ENCODE results near the gene C11orf86. TPM values are rescaled to one million over a fixed set of nuclear protein-coding genes. Genes with fewer than 3 reads are reported as not detected.
"Not testable (repeated sequence)": the region's sequence is repeated elsewhere in the genome, so short reads cannot be mapped to it uniquely, and the experiment has no call there.

The C11orf86 gene
- polyA plus RNA-seq (2013, experiment 1 of 2; ENCODE audit: insufficient read length), result not detected
- polyA plus RNA-seq (2013, experiment 2 of 2; ENCODE audit: insufficient read length), result not detected

- DNase-seq, result peak; percentile 16
Measured at GRCh38 chr11:66974724-66975404, at the start of gene C11orf86. TSS of gene C11orf86 (plus strand) at chr11:66975304. CDS start at chr11:66975363, 59 bp downstream.

GRCh38 chr11:66929753-66930152, 45.4 kb upstream of the C11orf86 start:
- no peak for DNase-seq

GRCh38 chr11:66932543-66932942, 42.6 kb upstream of the C11orf86 start:
- DNase-seq, result no peak

- DNase-seq, result peak; percentile 71
Measured at GRCh38 chr11:66933531-66933930, 41.6 kb upstream of the C11orf86 start.

GRCh38 chr11:66934950-66935779, 39.9 kb upstream of the C11orf86 start:
- no peak for DNase-seq

GRCh38 chr11:66936311-66936711, 38.8 kb upstream of the C11orf86 start:
- peak; percentile 72 for DNase-seq

GRCh38 chr11:66937193-66937733, 37.8 kb upstream of the C11orf86 start:
- DNase-seq, result no peak

- DNase-seq, result no peak
Measured at GRCh38 chr11:66938582-66939135, 36.4 kb upstream of the C11orf86 start.

- DNase-seq, result peak; percentile 85
Measured at GRCh38 chr11:66950112-66950535, 25.0 kb upstream of the C11orf86 start.

GRCh38 chr11:66951135-66951534, 24.0 kb upstream of the C11orf86 start:
- no peak for DNase-seq

GRCh38 chr11:66951927-66952337, 23.2 kb upstream of the C11orf86 start:
- no peak for DNase-seq

- DNase-seq, result no peak
Measured at GRCh38 chr11:66953081-66953833, 21.8 kb upstream of the C11orf86 start.

- no peak for DNase-seq
Measured at GRCh38 chr11:66956689-66957290, 18.3 kb upstream of the C11orf86 start.

- DNase-seq, result no peak
Measured at GRCh38 chr11:66957971-66958231, 17.2 kb upstream of the C11orf86 start.

GRCh38 chr11:66958232-66958955, 16.7 kb upstream of the C11orf86 start, which contains the start of gene PC:
TSS of gene PC (minus strand) at chr11:66958383. CDS start at chr11:66872159, 86,224 bp downstream.
- peak; percentile 100 for DNase-seq

GRCh38 chr11:66958956-66959274, 16.2 kb upstream of the C11orf86 start:
- DNase-seq, result no peak

GRCh38 chr11:66961691-66962213, 13.4 kb upstream of the C11orf86 start:
- not testable (repeated sequence) for DNase-seq

GRCh38 chr11:66962247-66962646, 12.9 kb upstream of the C11orf86 start:
- DNase-seq, result no peak

GRCh38 chr11:66962801-66963200, 12.3 kb upstream of the C11orf86 start:
- no peak for DNase-seq

GRCh38 chr11:66964495-66964894, 10.6 kb upstream of the C11orf86 start:
- no peak for DNase-seq

- DNase-seq, result no peak
Measured at GRCh38 chr11:66966351-66966750, 8.8 kb upstream of the C11orf86 start.
